Neutrophil (primary cell): ENCODE data around the gene NRG2.

Experiments used
- H3K27ac ChIP-seq: fragments of 200-600 bp; sonication (generic); 2 replicates; pipeline ENCODE4 v1.5.1; 2016; ENCODE audit warnings: mild to moderate bottlenecking, moderate library complexity
- H3K27me3 ChIP-seq: fragments of 200-600 bp; sonication (generic); 2 replicates; pipeline ENCODE4 v1.6.0; 2016; ENCODE audit warnings: mild to moderate bottlenecking
- H3K36me3 ChIP-seq: fragments of 200-600 bp; sonication (generic); 2 replicates; pipeline ENCODE4 v1.5.1; 2017
- H3K4me1 ChIP-seq, 2 experiments: fragments of 200-600 bp in 1 of 2; sonication (generic) in 1 of 2; 1 replicate in 1 of 2; 2 replicates in 1 of 2; pipeline versions ENCODE4 v1.5.1 to v1.6.1; 2013 to 2016; ENCODE audit warnings: low read depth in 1 of 2, low read length in 1 of 2, mild to moderate bottlenecking in 1 of 2, moderate library complexity in 1 of 2; ENCODE audit not compliant: control insufficient read depth in 1 of 2, insufficient read depth in 1 of 2
- H3K4me3 ChIP-seq, 2 experiments: fragments of 200-600 bp in 1 of 2; sonication (generic) in 1 of 2; 1 replicate in 1 of 2; 2 replicates in 1 of 2; pipeline ENCODE4 v1.5.1; 2013 to 2016; ENCODE audit warnings: low read depth in 1 of 2, low read length in 1 of 2, mild to moderate bottlenecking in 1 of 2, moderate library complexity in 1 of 2
- H3K9me3 ChIP-seq: fragments of 200-600 bp; sonication (generic); 2 replicates; pipeline ENCODE4 v1.5.1; 2016
- TF ChIP-seq, protein P1 (sequence below): fragments of 200-600 bp; sonication (generic); IDR thresholded peaks from 2 replicates; pipeline ENCODE4 v1.5.1; 2016; ENCODE audit warnings: antibody characterized with exemption

NRG2 gene

DNA sequence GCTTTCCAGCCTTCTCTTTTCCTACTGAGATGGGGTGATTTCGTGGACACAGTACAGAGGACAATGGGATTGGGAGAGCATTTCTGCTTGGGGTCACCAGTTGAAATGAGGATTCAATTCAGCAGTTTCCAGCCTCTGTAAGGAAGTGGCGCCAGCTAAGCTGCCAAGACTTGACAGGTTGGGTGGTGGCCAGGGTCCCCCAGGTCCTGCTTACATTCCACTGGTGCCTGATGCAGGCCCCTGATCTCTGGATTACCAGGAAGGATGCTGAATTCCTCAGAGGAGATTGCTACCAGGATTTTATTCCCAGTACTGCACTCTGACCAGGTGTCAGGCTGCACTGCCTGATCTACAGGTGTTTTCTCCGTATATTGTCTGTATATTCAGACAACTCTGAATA lies 127.8 kb downstream of the NRG2 start:
- H3K4me3 ChIP-seq: no peak overlapping the region
- TF ChIP-seq, protein P1, sequence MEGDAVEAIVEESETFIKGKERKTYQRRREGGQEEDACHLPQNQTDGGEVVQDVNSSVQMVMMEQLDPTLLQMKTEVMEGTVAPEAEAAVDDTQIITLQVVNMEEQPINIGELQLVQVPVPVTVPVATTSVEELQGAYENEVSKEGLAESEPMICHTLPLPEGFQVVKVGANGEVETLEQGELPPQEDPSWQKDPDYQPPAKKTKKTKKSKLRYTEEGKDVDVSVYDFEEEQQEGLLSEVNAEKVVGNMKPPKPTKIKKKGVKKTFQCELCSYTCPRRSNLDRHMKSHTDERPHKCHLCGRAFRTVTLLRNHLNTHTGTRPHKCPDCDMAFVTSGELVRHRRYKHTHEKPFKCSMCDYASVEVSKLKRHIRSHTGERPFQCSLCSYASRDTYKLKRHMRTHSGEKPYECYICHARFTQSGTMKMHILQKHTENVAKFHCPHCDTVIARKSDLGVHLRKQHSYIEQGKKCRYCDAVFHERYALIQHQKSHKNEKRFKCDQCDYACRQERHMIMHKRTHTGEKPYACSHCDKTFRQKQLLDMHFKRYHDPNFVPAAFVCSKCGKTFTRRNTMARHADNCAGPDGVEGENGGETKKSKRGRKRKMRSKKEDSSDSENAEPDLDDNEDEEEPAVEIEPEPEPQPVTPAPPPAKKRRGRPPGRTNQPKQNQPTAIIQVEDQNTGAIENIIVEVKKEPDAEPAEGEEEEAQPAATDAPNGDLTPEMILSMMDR: no peak
- peaks cover 78% of the 10 kb centered on the region for H3K27me3 ChIP-seq
- H3K36me3 ChIP-seq: no peaks in the 10 kb centered on the region
- H3K4me1 ChIP-seq: no peaks in the 10 kb centered on the region
- no peaks in the 10 kb centered on the region for H3K9me3 ChIP-seq
- H3K27ac ChIP-seq: no peak overlapping the region

DNA sequence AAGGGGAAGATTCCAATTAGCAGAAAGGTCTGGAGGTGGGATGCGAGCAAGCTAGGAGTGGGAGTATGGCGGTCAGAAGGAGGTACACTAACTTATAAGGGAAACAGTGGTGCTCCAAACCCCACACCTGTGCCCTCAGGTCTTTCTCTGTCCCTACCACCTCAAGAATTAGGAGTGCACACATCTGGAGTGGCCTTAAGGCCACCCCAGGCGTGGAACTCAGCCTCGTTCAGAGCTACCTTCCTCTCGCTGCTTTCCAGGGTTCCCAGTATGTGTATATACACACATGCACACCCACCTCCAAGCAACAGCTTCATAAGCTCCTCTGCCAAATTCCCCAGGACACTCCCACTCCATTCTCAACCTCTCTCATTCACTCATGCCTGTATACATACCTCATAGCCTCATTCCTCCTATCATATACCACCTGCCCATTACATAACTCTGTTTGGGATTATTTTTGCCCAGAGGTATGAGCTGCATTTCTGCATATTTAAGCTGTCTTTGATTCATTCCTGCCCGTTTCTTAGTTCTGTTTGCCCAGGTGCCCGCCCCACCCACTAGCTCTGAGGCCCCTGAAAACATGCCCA lies 128.8 kb downstream of the NRG2 start:
- H3K27ac ChIP-seq: no peak overlapping the region
- no peaks in the 10 kb centered on the region for H3K4me1 ChIP-seq
- H3K9me3 ChIP-seq: no peaks in the 10 kb centered on the region
- H3K27me3 ChIP-seq: peaks cover 68% of the 10 kb centered on the region
- H3K4me3 ChIP-seq: no peak overlapping the region
- no peaks in the 10 kb centered on the region for H3K36me3 ChIP-seq
- TF ChIP-seq, protein P1: no peak

DNA sequence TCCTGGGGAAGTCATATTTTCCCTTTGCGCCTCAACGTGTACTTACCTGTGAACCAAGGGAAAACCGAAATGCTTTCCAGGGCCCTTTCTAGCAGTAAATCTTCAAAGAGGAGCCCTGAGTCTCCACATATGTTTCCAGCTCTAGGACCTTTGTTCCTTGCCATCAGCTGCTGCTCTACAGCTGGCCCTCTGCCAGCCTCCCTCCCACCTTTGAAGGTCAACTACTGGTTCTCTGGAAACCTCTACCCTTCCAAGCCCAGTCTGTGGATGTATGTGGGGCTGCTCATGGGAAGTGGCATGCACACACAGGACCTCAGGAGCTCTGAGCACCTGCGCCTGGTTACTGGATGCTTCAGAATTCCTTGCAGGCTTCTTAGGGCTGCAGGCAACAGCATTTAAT lies 130.3 kb downstream of the NRG2 start:
- Histone ChIP-seq H3K27ac (no peak overlapping the region), H3K4me1 (no peaks in the 10 kb centered on the region), H3K36me3 (no peaks in the 10 kb centered on the region), H3K27me3 (peaks cover 63% of the 10 kb centered on the region), H3K4me3 (no peak overlapping the region), H3K9me3 (no peaks in the 10 kb centered on the region)
- TF ChIP-seq, protein P1: no peak

DNA sequence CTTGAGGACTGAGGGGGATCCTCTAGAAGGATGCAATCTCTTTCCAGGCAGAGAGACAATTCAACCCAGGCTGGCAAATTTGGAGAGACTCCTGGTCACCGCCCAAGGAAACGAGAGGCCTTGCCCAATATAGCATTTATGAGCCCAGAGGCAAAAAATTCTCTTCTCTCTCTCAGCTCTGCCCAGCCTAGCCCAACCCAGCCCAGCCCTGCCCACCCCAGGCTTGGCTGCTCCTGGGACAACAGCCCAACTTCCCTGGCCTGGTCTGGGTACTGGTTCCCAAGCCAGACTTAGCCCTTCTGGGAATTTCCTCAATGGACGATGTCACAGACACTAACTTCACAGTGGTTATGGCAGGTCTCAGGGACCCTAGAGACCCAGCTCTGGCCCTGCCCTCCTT lies 130.9 kb downstream of the NRG2 start:
- H3K27ac ChIP-seq: no peak overlapping the region
- H3K27me3 ChIP-seq: peaks cover 65% of the 10 kb centered on the region
- TF ChIP-seq, protein P1: no peak
- no peaks in the 10 kb centered on the region for H3K36me3 ChIP-seq
- no peaks in the 10 kb centered on the region for H3K4me1 ChIP-seq
- no peak overlapping the region for H3K4me3 ChIP-seq
- no peaks in the 10 kb centered on the region for H3K9me3 ChIP-seq

DNA sequence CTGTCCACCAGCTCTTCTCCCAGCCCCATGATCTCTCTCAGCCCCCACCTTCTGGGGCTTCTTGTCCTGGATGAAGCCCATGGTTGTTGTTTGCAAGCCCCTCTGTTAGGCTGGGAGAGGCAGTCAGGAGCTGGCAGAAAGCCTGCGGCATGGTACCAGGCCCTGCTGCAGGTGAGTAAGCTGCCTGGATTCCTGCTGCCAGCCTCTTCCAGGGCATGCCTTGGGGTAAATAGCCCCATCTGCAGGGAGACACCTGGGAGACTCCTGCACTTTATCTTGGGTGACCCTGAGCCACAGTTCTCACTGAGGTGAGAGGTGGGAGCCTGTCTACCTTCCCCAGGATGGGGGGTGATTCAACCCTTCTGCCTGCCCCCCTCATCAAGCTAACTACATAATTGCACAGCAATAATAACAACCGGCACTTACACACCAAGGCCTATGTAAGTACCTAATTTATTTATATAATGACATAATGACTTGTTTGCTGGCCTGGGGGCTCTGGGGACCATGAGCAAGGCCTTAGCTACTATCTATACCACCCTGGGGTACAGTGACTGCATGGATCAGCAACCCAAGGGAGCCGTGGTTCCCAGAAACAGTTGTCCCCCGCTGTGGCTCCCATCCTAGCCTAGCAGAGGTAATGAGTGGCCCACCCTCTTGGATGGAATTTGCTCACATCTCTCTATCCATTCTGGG lies 131.5 kb downstream of the NRG2 start:
- peaks cover 65% of the 10 kb centered on the region for H3K27me3 ChIP-seq
- no peak overlapping the region for H3K4me3 ChIP-seq
- no peaks in the 10 kb centered on the region for H3K36me3 ChIP-seq
- no peak overlapping the region for H3K27ac ChIP-seq
- TF ChIP-seq, protein P1: no peak
- no peaks in the 10 kb centered on the region for H3K9me3 ChIP-seq
- H3K4me1 ChIP-seq: no peaks in the 10 kb centered on the region
